Stimulated activated CD4-positive, alpha-beta T cell treated with anti-CD3 and anti-CD28 coated beads, TNF-alpha, amount 100 ng/mL, for 48 hours (primary cell): Measurements from ENCODE around the gene SPTLC3.

Source experiments
- DNase-seq, 3 donors: peaks; one replicate each; pipeline ENCODE4 v3.0.0-alpha.2; 2020; ENCODE audit warnings: low read depth in 3 of 3

Gene SPTLC3

GRCh38 chr20:13031751-13032150 lies 23.0 kb downstream of the SPTLC3 start:
- no peak for DNase-seq

GRCh38 chr20:13034115-13034514 lies 25.3 kb downstream of the SPTLC3 start:
- no peak for DNase-seq

GRCh38 chr20:13034936-13035335 lies 26.2 kb downstream of the SPTLC3 start:
- no peak for DNase-seq

- no peak for DNase-seq
Measured at GRCh38 chr20:13035399-13036152, 26.8 kb downstream of the SPTLC3 start.

GRCh38 chr20:13037727-13038126 lies 29.0 kb downstream of the SPTLC3 start:
- no peak for DNase-seq

GRCh38 chr20:13041574-13042457 lies 33.0 kb downstream of the SPTLC3 start:
- DNase-seq, result no peak

- DNase-seq, result no peak
Measured at GRCh38 chr20:13042458-13042794, 33.7 kb downstream of the SPTLC3 start.

GRCh38 chr20:13046409-13046808 lies 37.6 kb downstream of the SPTLC3 start:
- no peak for DNase-seq

GRCh38 chr20:13054011-13054410 lies 45.2 kb downstream of the SPTLC3 start:
- DNase-seq, result no peak

- no peak for DNase-seq
Measured at GRCh38 chr20:13058666-13059389, 50.1 kb downstream of the SPTLC3 start.

- DNase-seq, result no peak
Measured at GRCh38 chr20:13059398-13060136, 50.8 kb downstream of the SPTLC3 start.

- DNase-seq, result no peak
Measured at GRCh38 chr20:13060327-13060726, 51.6 kb downstream of the SPTLC3 start.

GRCh38 chr20:13061381-13061780 lies 52.6 kb downstream of the SPTLC3 start:
- DNase-seq, result no peak

- DNase-seq, result no peak
Measured at GRCh38 chr20:13062789-13063188, 54.0 kb downstream of the SPTLC3 start.

- DNase-seq, result no peak
Measured at GRCh38 chr20:13068336-13068735, 59.6 kb downstream of the SPTLC3 start.

GRCh38 chr20:13081877-13082276 lies 73.1 kb downstream of the SPTLC3 start:
- DNase-seq, result no peak

- no peak for DNase-seq
Measured at GRCh38 chr20:13082378-13082777, 73.6 kb downstream of the SPTLC3 start.

- no peak for DNase-seq
Measured at GRCh38 chr20:13085275-13085674, 76.5 kb downstream of the SPTLC3 start.

- no peak for DNase-seq
Measured at GRCh38 chr20:13089950-13090469, 81.2 kb downstream of the SPTLC3 start.

GRCh38 chr20:13092111-13092510 lies 83.3 kb downstream of the SPTLC3 start:
- DNase-seq, result no peak

- DNase-seq, result no peak
Measured at GRCh38 chr20:13094976-13095375, 86.2 kb downstream of the SPTLC3 start.
